Stomach smooth muscle (tissue), 2 donors: ENCODE results near the gene F10.

Experiments used
- H3K27ac ChIP-seq: one replicate; pipeline ENCODE4 v1.7.0; 2013; ENCODE audit warnings: mild to moderate bottlenecking, low read length, inconsistent platforms
- H3K27me3 ChIP-seq, 2 donors: one replicate each; pipeline ENCODE4 v1.7.0; 2013; ENCODE audit warnings: low read length in 2 of 2; ENCODE audit not compliant: insufficient read depth in 2 of 2, control insufficient read depth in 1 of 2
- H3K36me3 ChIP-seq, 2 donors: one replicate each; pipeline ENCODE4 v1.7.0; 2013; ENCODE audit warnings: low read length in 2 of 2; ENCODE audit not compliant: control insufficient read depth in 2 of 2, insufficient read depth in 2 of 2
- H3K4me1 ChIP-seq: one replicate; pipeline ENCODE4 v1.7.0; 2013; ENCODE audit warnings: low read length; ENCODE audit not compliant: control insufficient read depth, insufficient read depth
- H3K4me3 ChIP-seq, 2 donors: one replicate each; pipeline ENCODE4 v1.7.0; 2013; ENCODE audit warnings: low read length in 2 of 2
- H3K9ac ChIP-seq, 2 donors: one replicate each; pipeline ENCODE4 v1.7.0; 2013; ENCODE audit warnings: low read length in 2 of 2, mild to moderate bottlenecking in 1 of 2
- H3K9me3 ChIP-seq, 2 donors: one replicate each; pipeline ENCODE4 v1.7.0; 2013; ENCODE audit warnings: low read length in 2 of 2; ENCODE audit not compliant: control insufficient read depth in 2 of 2
- donor health status: healthy.
- donor health status: Pancreatic carcinoma.

F10 gene

DNA sequence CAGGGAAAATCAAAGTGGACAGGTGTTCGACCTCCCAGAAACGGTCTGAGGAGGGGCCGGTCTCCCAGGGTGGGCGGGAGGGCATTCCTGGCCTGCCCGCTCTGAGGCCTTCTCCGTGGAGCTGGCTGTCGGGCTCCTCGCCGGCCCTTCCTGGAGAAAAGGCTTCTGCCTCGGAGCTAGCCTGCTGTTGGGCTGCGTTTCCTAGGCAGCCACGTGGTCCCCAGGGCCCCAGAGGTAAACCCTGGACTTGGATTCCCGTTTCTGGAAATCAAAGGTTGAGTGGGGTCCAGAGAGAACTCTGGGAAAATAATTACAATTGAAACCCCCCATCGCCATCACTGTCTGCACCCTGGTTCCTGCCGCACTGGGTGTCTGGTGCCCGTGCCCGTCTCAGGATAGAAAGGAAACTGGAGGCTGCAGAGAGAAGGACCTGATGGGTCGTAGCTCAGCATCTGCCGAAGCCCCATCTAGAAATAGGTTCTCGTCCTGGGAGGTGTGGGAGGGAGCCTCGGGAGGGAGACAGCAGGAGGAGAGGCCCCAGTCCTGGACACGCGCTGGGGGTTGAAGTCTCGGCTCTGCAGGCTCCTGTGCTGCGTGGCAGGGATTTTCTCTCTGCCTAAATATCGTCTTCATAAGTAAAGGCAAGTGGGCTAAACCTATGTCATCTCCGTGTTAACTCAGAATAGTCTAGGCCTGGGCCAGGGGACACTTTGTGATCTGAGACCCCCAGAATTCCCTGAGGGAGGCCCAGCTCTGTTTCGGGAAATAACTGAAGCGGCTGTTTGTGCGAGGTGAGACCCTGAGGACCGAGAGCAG, 28.2 kb downstream of the F10 start:
- no peak overlapping the region for H3K27ac ChIP-seq
- peaks cover 17% of the 10 kb centered on the region for H3K4me1 ChIP-seq
- no peaks in the 10 kb centered on the region for H3K27me3 ChIP-seq
- no peak overlapping the region for H3K9ac ChIP-seq
- no peaks in the 10 kb centered on the region for H3K9me3 ChIP-seq
- H3K36me3 ChIP-seq, result no peaks in the 10 kb centered on the region
- no peak overlapping the region for H3K4me3 ChIP-seq

DNA sequence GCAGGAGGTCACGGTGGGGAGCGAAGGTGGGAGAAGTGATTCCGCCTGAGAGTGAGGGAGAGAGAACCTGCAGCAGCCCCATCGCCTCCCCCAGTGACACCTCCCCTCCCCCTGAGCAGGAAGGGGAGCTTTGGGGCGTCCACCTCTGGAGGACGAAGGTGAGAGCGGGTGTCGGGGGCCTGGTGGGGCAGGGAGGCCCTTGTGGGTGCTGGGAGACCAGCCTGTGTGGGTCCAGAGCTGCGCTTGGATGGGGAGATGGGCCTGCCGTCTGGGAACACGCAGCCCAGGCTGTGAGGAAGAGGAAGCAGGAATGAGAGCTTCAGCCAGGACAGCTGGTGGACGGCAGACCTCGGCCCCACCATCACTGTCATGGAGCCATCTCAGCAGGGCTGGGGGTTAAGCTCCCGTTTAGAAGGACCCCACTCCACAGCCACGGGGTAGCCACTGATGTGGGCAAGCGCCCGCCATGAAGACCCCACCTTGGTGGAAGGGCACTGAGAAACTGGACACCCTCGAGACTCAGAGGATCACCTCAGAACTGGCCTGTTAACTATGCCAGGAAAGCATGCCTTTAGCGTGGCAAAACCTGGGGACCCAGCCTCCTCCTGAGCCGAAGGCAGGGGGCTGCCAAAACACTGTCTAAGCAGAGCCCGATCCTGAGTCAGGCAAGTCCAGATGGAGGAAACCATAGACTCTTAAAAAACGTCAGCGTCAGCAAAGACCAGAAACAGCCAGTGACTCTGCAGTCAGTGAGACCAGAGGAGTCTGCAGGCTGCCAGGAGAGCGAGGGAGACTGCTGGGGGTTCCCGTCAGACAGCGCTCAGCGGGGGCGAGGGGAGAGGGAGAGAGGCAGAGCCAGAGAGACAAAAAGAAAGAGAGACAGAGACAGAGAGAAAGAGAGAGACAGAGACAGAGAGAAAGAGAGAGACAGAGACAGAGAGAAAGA, 29.4 kb downstream of the F10 start:
- Histone ChIP-seq H3K9ac (peak overlapping the region in 1 of 2 donors; percentile 2), H3K27ac (no peak overlapping the region), H3K9me3 (no peaks in the 10 kb centered on the region), H3K4me3 (peak overlapping the region in 1 of 2 donors; percentile 8), H3K36me3 (no peaks in the 10 kb centered on the region), H3K4me1 (peaks cover 17% of the 10 kb centered on the region), H3K27me3 (no peaks in the 10 kb centered on the region)

DNA sequence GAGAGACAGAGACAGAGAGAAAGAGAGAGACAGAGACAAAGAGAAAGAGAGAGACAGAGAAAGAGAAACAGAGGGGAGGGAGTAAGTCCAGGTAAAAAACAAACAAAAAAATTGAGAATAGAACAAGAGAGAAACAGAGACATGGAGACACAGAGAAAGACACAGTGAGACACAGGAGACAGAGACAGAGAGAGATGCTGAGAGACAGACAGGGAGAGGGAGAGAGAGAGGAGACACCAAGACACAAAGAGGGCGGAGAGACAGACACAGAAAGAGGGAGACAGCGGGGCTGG, 30.0 kb downstream of the F10 start:
- peak overlapping the region; percentile 74 for H3K27ac ChIP-seq
- no peaks in the 10 kb centered on the region for H3K27me3 ChIP-seq
- no peaks in the 10 kb centered on the region for H3K36me3 ChIP-seq
- peaks cover 17% of the 10 kb centered on the region for H3K4me1 ChIP-seq
- H3K4me3 ChIP-seq, result peak overlapping the region in 1 of 2 donors; percentile 74
- H3K9me3 ChIP-seq, result no peaks in the 10 kb centered on the region
- peak overlapping the region in 1 of 2 donors; percentile 21 for H3K9ac ChIP-seq

DNA sequence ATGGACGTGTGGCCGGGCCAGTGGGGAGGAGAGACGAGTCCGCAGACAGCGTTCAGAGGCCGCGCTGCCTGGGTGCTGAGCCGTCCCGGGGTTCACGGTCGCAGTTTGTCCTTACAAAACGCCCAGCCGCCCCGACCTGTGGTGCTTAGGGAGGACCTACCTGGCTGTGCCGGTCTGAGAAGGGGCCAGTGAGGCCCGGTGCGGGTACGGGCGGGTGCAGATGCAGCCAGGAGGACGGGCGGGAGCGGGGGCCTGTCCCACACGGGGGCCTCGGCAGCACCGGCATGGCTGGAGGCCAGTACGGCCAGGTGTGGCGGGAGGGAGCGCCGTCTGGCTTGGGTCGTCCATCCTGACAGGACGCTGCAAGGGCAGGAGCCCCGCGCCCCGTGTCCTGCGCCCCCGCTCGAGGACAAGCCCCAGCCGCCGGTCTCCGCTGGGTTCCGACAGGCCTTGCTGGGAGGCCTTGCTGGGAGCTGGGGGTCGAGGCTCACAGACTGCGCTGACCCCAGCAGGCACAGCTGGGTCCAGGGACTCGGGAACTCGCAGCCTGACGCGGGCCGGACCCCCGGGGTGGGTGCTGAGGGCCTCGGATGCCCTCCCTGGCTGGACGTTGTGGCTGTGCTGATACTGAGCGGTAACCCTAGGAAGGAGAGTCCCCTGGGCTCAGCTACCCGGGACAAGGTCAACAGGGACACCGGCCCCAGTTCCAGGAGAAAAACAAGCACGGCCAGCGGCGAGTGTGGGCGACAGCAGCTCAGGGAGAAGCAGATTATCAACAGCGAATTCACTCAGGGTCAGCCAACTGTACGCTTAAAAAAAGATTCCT, 30.6 kb downstream of the F10 start:
- Histone ChIP-seq H3K36me3 (no peaks in the 10 kb centered on the region), H3K4me1 (peaks cover 17% of the 10 kb centered on the region), H3K27me3 (peaks cover 0 to 1% of the 10 kb centered on the region in 2 donors), H3K27ac (peak overlapping the region; percentile 74), H3K9me3 (no peaks in the 10 kb centered on the region), H3K9ac (peak overlapping the region; percentile 72 to 76), H3K4me3 (peak overlapping the region; percentile 74 to 77)

DNA sequence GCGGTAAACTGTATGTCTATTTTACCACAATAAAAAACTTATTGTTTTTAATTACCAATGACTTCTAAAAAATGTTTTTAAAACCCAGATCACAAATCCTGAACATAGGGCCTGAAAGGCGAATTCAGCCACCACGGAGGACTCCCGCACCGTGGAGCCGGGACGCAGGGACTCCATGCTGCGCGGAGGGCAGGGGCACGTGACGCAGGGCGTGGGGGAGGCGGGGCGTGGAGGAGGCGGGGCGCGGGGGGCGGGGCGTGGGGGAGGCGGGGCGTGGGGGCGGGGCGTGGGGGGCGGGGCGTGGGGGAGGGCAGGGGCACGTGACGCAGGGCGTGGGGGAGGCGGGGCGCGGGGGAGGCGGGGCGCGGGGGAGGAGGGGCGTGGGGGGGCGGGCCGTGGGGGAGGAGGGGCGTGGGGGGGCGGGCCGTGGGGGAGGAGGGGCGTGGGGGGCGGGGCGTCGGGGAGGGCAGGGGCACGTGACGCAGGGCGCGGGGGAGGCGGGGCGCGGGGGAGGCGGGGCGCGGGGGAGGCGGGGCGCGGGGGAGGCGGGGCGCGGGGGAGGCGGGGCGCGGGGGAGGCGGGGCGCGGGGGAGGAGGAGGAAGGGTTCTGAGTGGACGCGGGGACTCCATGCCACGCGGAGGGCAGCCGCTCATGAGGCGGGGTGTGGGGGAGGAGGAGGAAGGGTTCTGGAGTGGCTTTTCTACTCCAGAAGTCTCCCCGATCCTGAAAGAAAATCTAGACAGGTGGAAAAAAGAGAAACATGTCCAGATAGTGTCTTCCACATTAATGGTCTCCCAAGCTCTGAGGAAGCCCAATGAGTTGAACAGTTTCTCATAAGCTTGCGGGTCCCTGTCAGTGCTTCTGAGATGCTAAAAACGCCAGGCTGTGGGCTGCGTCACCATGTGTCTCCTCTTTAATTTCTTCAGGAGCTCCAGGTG, 31.5 kb downstream of the F10 start:
- peaks cover 0 to 4% of the 10 kb centered on the region in 2 donors for H3K27me3 ChIP-seq
- peak overlapping the region; percentile 74 to 77 for H3K4me3 ChIP-seq

DNA sequence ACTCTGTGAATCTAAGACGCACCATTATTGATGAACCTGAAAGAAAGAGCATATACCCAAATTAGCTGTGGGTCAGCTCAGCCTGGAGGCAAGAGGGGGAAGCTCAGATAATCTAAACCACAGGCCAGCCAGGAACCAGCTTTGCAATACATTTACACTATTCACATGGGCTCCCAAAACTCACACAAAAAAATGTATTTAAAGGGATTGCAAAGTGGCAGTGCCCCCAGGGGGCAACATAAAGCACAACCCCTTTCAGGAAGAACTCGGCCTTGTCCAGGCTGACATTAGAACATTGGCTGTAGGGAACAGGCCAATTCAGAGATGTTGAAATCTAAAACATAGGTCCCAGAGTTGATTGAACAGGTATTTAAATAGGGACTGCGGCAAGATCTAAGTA, 32.6 kb downstream of the F10 start:
- Histone ChIP-seq H3K27me3 (peaks cover 4 to 8% of the 10 kb centered on the region in 2 donors), H3K4me3 (no peak overlapping the region), H3K27ac (no peak overlapping the region), H3K36me3 (no peaks in the 10 kb centered on the region), H3K9me3 (no peaks in the 10 kb centered on the region), H3K9ac (no peak overlapping the region), H3K4me1 (peaks cover 17% of the 10 kb centered on the region)

More for the DNA sequence above, 31.5 kb downstream of the F10 start:
- H3K27ac ChIP-seq, result peak overlapping the region; percentile 74
- no peaks in the 10 kb centered on the region for H3K9me3 ChIP-seq
- H3K36me3 ChIP-seq, result no peaks in the 10 kb centered on the region
- peak overlapping the region; percentile 72 to 76 for H3K9ac ChIP-seq
- H3K4me1 ChIP-seq, result peaks cover 17% of the 10 kb centered on the region

DNA sequence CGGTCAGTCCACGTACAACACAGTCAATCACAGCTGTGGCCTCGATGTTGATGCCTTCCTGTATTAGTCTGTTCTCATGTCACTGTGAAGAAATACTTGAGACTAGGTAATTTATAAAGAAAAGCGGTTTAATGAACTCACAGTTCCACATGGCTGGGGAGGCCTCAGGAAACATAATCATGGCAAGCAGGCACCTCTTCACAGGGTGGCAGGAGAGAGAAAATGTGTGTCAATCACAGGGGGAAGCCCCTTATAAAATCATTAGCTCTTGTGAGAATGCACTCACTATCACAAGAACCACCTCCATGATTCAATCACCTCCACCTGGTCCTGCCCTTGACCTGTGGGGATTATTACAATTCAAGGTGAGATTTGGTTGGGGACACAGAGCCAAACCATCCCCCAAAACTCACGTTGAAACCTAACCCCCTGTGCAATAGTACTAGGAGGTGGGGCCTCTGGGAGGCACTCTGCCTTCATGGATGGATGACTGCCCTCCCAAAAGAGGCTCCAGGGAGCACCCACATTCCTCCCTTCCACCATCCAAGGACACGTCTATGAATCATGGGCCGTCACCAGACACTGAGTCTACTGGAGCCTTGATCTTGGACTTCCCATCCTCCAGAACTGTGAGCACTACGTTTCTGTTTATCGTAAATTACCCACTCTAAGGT, 33.5 kb downstream of the F10 start:
- Histone ChIP-seq H3K9me3 (no peaks in the 10 kb centered on the region), H3K27ac (no peak overlapping the region), H3K27me3 (peaks cover 8% of the 10 kb centered on the region in 2 donors)

DNA sequence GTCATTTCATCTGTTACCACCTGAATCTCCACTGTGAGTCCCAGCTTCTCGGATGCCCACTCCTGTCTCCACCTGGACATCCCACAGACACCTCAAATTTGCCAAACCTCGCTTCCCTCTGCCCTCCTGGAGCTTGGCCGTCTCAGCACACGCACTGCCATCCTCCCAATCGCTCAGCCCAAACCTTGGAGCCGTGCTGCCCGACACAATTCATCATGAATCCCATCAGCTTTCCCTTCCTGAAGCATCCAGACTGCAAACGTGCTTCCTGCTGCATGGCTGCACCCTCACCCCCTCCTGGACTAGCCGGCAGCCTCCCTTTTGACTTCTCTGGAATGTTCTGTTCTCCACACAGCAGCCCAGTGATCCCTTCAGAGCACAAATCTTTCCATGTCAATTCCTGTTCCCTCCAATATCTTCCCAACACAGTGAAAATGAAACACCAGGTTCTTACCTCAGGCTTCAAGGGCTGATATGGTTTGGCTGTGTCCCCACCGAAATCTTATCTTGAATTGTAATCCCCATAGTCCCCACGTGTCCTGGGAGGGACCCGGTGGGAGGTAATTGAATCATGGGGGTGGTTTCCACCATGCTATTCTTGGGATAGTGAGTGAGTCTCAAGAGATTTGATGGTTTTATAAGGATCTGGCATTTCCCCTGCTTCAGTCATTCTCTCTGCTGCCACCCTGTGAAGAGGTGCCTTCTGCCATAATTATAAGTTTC, 34.8 kb downstream of the F10 start:
- peaks cover 18% of the 10 kb centered on the region for H3K4me1 ChIP-seq
- no peaks in the 10 kb centered on the region for H3K36me3 ChIP-seq
- H3K27me3 ChIP-seq, result peaks cover 8 to 9% of the 10 kb centered on the region in 2 donors
- H3K4me3 ChIP-seq, result no peak overlapping the region
- H3K9me3 ChIP-seq, result no peaks in the 10 kb centered on the region
- no peak overlapping the region for H3K9ac ChIP-seq
- no peak overlapping the region for H3K27ac ChIP-seq

More for the DNA sequence above, 33.5 kb downstream of the F10 start:
- no peaks in the 10 kb centered on the region for H3K36me3 ChIP-seq
- H3K4me3 ChIP-seq, result no peak overlapping the region
- H3K4me1 ChIP-seq, result peaks cover 20% of the 10 kb centered on the region
- H3K9ac ChIP-seq, result no peak overlapping the region
